ENCODE data around the gene APOM. TPM values are rescaled to one million over a fixed set of nuclear protein-coding genes. Genes with fewer than 3 reads are reported as not detected.

Gene APOM
- total RNA-seq, 1 donor from 2014 or later = 1.6 TPM

- Histone ChIP-seq H3K4me1 (peaks cover 22% of the 10 kb centered on the region), H3K4me3 (peak overlapping the region; percentile 80), H3K27ac (peak overlapping the region; percentile 97), H3K9me3 (no peaks in the 10 kb centered on the region), H3K36me3 (peaks cover 42% of the 10 kb centered on the region), H3K27me3 (ENCODE audit: low read depth) (no peaks in the 10 kb centered on the region)
- ATAC-seq = no peak
- DNase-seq = no peak
- intact Hi-C loops (cut with DNase I) = no loop called here
- TF ChIP-seq CTCF (IDR thresholded peaks at IDR 0.05) = no peak
Measured at GRCh38 chr6:31621320-31621939, 34.3 kb upstream of the APOM start.

- Histone ChIP-seq H3K27me3 (ENCODE audit: low read depth) (no peaks in the 10 kb centered on the region), H3K27ac (peak overlapping the region; percentile 97), H3K36me3 (peaks cover 48% of the 10 kb centered on the region), H3K9me3 (no peaks in the 10 kb centered on the region), H3K4me3 (peak overlapping the region; percentile 80), H3K4me1 (peaks cover 22% of the 10 kb centered on the region)
- no peak for DNase-seq
- no peak for TF ChIP-seq CTCF (IDR thresholded peaks at IDR 0.05)
- no peak for ATAC-seq
- intact Hi-C loops (cut with DNase I) = no loop called here
Measured at GRCh38 chr6:31621991-31622390, 33.7 kb upstream of the APOM start.

- ATAC-seq (no peak), DNase-seq (peak; percentile 66)
- intact Hi-C loops (cut with DNase I) = no loop called here
- Histone ChIP-seq H3K4me3 (no peak overlapping the region), H3K4me1 (peaks cover 22% of the 10 kb centered on the region), H3K27ac (peak overlapping the region; percentile 97), H3K9me3 (no peaks in the 10 kb centered on the region), H3K36me3 (peaks cover 55% of the 10 kb centered on the region), H3K27me3 (ENCODE audit: low read depth) (no peaks in the 10 kb centered on the region)
- TF ChIP-seq CTCF (IDR thresholded peaks at IDR 0.05) = no peak
Measured at GRCh38 chr6:31622684-31623091, 33.0 kb upstream of the APOM start.

GRCh38 chr6:31624070-31624469 lies 31.6 kb upstream of the APOM start:
- TF ChIP-seq CTCF (IDR thresholded peaks at IDR 0.05) = no peak
- Histone ChIP-seq H3K36me3 (peaks cover 69% of the 10 kb centered on the region), H3K4me3 (no peak overlapping the region), H3K9me3 (no peaks in the 10 kb centered on the region), H3K27ac (no peak overlapping the region), H3K27me3 (ENCODE audit: low read depth) (no peaks in the 10 kb centered on the region), H3K4me1 (peaks cover 22% of the 10 kb centered on the region)
- intact Hi-C loops (cut with DNase I) = no loop called here
- no peak for ATAC-seq
- no peak for DNase-seq

- Histone ChIP-seq H3K36me3 (peaks cover 97% of the 10 kb centered on the region), H3K4me3 (no peak overlapping the region), H3K27me3 (ENCODE audit: low read depth) (no peaks in the 10 kb centered on the region), H3K9me3 (no peaks in the 10 kb centered on the region), H3K27ac (no peak overlapping the region), H3K4me1 (peaks cover 9% of the 10 kb centered on the region)
- no peak for TF ChIP-seq CTCF (IDR thresholded peaks at IDR 0.05)
- intact Hi-C loops (cut with DNase I) = no loop called here
- DNase-seq (no peak), ATAC-seq (no peak)
Measured at GRCh38 chr6:31626952-31627351, 28.7 kb upstream of the APOM start.
